ENCODE results near the gene NPPC.
"Not testable (repeated sequence)": the region's sequence is repeated elsewhere in the genome, so short reads cannot be mapped to it uniquely, and the experiment has no call there.

The NPPC gene

GRCh38 chr2:231926180-231926741 is at the start of gene NPPC:
TSS of gene NPPC (minus strand) at chr2:231926396. CDS start at chr2:231926249, 147 bp downstream.
- TF ChIP-seq GATA1 (IDR thresholded peaks at IDR 0.05; ENCODE audit: low read depth, low read length), result no peak
- DNase-seq, result peak; percentile 49 to 67

- DNase-seq, result no peak
- TF ChIP-seq POLR2A (IDR thresholded peaks at IDR 0.05; ENCODE audit: low read length) (no peak), GATA1 (IDR thresholded peaks at IDR 0.05; ENCODE audit: low read depth, low read length) (no peak)
Measured at GRCh38 chr2:231975001-231975400, 48.8 kb upstream of the NPPC start.

- no peak for TF ChIP-seq GATA1 (IDR thresholded peaks at IDR 0.05; ENCODE audit: low read depth, low read length)
- no peak for TF ChIP-seq POLR2A (IDR thresholded peaks at IDR 0.05; ENCODE audit: low read length)
- DNase-seq, result no peak
Measured at GRCh38 chr2:231970461-231970860, 44.3 kb upstream of the NPPC start.

GRCh38 chr2:231968820-231969219 is 42.6 kb upstream of the NPPC start:
- DNase-seq, result peak in 1 of 2 experiments; percentile 4
- TF ChIP-seq POLR2A (IDR thresholded peaks at IDR 0.05; ENCODE audit: low read length) (no peak), GATA1 (IDR thresholded peaks at IDR 0.05; ENCODE audit: low read depth, low read length) (no peak)

- TF ChIP-seq POLR2A (IDR thresholded peaks at IDR 0.05; ENCODE audit: low read length), result no peak
- no peak for DNase-seq
Measured at GRCh38 chr2:231966886-231967285, 40.7 kb upstream of the NPPC start.

GRCh38 chr2:231965102-231965501 is 38.9 kb upstream of the NPPC start:
- no peak for DNase-seq
- TF ChIP-seq POLR2A (IDR thresholded peaks at IDR 0.05; ENCODE audit: low read length), result no peak

GRCh38 chr2:231961349-231962166 is 35.4 kb upstream of the NPPC start, which contains the start of gene DIS3L2:
TSS of gene DIS3L2 (plus strand) at chr2:231961713. CDS start at chr2:232014928, 53,215 bp downstream.
- TF ChIP-seq GATA1 (IDR thresholded peaks at IDR 0.05; ENCODE audit: low read depth, low read length), result no peak
- peak; percentile 77 for TF ChIP-seq POLR2A (IDR thresholded peaks at IDR 0.05; ENCODE audit: low read length)

GRCh38 chr2:231960810-231961348 is 34.7 kb upstream of the NPPC start:
- no peak for DNase-seq
- TF ChIP-seq GATA1 (IDR thresholded peaks at IDR 0.05; ENCODE audit: low read depth, low read length), result no peak
- TF ChIP-seq POLR2A (IDR thresholded peaks at IDR 0.05; ENCODE audit: low read length), result no peak

More at GRCh38 chr2:231961349-231962166, 35.4 kb upstream of the NPPC start, which contains the start of gene DIS3L2:
- DNase-seq, result peak; percentile 93 to 94

GRCh38 chr2:231957913-231958763 is 31.9 kb upstream of the NPPC start:
- DNase-seq, result no peak
- TF ChIP-seq POLR2A (IDR thresholded peaks at IDR 0.05; ENCODE audit: low read length) (no peak), GATA1 (IDR thresholded peaks at IDR 0.05; ENCODE audit: low read depth, low read length) (no peak)

- DNase-seq, result peak in 1 of 2 experiments; percentile 23
- TF ChIP-seq GATA1 (IDR thresholded peaks at IDR 0.05; ENCODE audit: low read depth, low read length) (no peak), POLR2A (IDR thresholded peaks at IDR 0.05; ENCODE audit: low read length) (no peak)
Measured at GRCh38 chr2:231955758-231956472, 29.7 kb upstream of the NPPC start.

- DNase-seq, result no peak
- no peak for TF ChIP-seq GATA1 (IDR thresholded peaks at IDR 0.05; ENCODE audit: low read depth, low read length)
- TF ChIP-seq POLR2A (IDR thresholded peaks at IDR 0.05; ENCODE audit: low read length), result no peak
Measured at GRCh38 chr2:231951452-231952035, 25.3 kb upstream of the NPPC start.

- no peak for DNase-seq
- TF ChIP-seq GATA1 (IDR thresholded peaks at IDR 0.05; ENCODE audit: low read depth, low read length), result no peak
- TF ChIP-seq POLR2A (IDR thresholded peaks at IDR 0.05; ENCODE audit: low read length), result no peak
Measured at GRCh38 chr2:231947694-231948093, 21.5 kb upstream of the NPPC start.

- DNase-seq, result not testable (repeated sequence)
Measured at GRCh38 chr2:231947112-231947511, 20.9 kb upstream of the NPPC start.

Data from erythroblast (primary cell).